Stimulated activated CD4-positive, alpha-beta T cell treated with anti-CD3 and anti-CD28 coated beads, Interleukin-15, amount 100 ng/mL, for 48 hours (primary cell): ENCODE data around the gene PLEK2.

Source experiments
- DNase-seq, 2 donors: peaks; one replicate each; pipeline ENCODE4 v3.0.0-alpha.2; 2020; ENCODE audit warnings: low read depth in 2 of 2

PLEK2 gene

DNA sequence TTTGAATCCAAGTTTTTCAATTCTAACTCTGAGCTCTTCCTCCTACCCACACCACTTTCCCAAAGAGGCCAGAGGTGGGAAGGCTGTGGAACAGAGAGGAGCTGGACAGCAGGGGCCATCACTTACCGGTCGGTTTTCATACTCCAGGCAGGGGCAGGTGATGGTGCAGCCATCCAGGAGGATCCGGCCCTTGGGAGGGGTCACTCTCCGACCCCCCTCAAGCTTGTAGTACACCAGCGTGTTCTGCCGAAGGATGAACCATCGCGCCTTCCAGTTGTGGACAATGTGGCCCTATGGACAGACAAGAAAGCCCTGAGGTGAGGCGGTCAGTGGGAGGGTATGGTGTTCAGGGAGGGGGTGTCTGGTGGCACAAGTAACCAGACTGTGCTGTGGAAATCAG lies 14.4 kb downstream of the PLEK2 start:
- no peak for DNase-seq

- no peak for DNase-seq
Observed at GRCh38 chr14:67396381-67396970, 15.5 kb downstream of the PLEK2 start.

DNA sequence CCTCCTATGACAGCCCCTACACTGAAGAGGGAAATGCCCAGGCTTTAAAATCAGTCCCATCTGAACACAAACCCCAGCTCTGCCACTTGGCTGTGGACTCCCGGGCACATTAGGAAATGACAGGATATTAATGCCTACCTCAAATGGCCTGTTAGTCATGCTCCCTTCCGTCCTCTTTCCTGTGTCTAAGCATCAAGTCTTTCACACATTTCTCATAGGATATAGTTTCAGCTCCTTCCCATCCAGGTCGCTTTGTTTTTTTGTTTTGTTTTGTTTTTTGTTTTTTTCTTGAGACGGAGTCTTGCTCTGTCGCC lies 16.1 kb downstream of the PLEK2 start:
- no peak for DNase-seq

- no peak for DNase-seq
Observed at GRCh38 chr14:67395086-67395875, 16.7 kb downstream of the PLEK2 start.

- DNase-seq = no peak
Observed at GRCh38 chr14:67393689-67394088, 18.3 kb downstream of the PLEK2 start.

- no peak for DNase-seq
Observed at GRCh38 chr14:67392800-67393199, 19.2 kb downstream of the PLEK2 start.

- no peak for DNase-seq
Observed at GRCh38 chr14:67392123-67392522, 19.8 kb downstream of the PLEK2 start.

DNA sequence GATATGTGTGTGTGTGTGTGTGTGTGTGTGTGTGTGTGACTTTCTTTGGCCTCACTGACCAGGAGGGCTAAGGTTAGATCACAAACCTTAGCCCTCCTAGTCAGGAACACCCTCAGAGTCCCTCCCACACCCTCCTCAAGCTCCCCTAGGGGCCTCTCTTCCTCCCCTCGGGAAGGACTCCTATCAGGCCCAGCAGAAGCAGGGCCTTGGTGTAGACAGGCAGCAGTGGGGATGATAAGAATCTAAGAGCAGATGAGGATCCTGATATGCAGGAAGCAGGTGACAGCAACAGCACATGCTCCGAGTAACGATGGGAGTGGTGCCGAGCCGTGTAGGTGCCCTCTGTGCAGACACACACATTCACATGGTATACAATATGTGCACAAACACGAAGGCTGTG lies 20.7 kb downstream of the PLEK2 start:
- DNase-seq = no peak

- no peak for DNase-seq
Observed at GRCh38 chr14:67389811-67390534, 22.0 kb downstream of the PLEK2 start.

DNA sequence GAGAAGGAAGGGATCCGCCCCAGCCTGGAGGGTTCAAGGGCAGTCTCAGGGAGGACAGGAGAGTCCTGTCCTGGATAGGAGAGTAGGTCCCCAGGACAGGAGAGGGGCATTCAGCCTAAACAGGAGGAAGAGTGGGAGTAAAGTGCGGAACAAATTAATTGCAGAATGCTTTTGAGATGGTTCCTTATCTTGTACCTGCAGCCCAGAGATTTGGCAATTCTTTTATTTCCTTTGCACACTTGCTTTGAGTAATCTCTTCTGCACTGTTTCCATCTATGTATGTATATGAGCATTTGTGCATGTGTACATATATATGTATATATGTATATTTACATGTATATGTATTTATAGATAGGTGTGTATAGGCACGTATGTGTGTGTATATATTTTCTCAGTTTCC lies 22.7 kb downstream of the PLEK2 start:
- DNase-seq = no peak

DNA sequence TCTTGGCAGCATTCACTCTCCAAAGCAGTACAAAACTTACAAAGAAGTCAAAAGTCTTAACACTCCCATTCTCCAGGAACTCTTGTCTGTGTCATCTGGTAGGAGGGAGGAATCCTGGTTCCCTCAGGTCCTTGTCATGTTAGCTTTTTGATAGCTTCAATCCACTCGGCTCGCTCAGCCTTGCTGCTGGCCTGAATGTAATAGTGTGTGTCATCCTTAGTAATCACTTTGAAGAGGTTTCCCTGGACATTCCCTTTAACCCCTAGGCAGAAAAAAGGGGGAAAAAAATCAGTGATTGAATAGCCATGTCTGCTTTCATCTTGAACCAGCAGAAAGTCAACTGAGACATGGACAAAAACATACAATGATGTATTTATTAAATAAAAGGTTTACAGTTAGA lies 24.8 kb downstream of the PLEK2 start:
- no peak for DNase-seq

DNA sequence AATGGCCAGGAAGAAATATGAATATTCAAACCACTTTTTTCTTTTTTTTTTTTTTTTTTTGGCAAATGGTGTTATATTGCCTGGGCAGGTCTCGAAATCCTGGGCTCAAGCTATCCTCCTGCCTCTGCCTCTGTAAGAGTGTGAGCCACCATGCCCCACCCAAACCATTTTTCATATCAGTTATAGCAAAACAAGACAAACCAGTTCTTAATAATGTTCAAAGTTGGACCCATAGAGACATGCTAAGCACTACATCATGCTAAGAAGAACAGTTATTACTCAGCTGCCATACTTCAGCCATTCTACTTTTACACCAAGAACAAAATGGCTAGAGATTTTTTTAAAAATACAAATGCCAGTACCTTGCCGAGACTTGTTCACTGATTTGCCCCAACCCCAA lies 26.3 kb downstream of the PLEK2 start:
- DNase-seq = no peak

DNA sequence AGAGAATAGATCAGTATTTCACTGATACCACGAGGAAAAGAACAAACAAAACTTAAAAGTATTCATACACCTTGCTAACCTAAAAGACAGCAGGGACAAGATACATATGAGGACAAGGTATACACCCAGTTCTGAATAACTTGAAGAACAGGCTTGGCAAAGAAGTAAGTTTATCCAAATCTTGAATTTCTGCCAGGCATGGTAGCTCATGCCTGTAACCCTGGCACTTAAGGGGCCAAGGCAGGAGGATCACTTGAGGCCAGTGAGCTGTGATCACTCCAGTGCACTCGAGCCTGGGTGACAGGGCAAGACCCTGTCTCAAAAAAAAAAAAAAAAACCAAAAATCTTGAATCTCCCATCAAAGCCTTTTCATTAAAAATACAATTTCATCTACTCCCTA lies 26.8 kb downstream of the PLEK2 start:
- no peak for DNase-seq

- DNase-seq = no peak
Observed at GRCh38 chr14:67377916-67378315, 34.0 kb downstream of the PLEK2 start.

DNA sequence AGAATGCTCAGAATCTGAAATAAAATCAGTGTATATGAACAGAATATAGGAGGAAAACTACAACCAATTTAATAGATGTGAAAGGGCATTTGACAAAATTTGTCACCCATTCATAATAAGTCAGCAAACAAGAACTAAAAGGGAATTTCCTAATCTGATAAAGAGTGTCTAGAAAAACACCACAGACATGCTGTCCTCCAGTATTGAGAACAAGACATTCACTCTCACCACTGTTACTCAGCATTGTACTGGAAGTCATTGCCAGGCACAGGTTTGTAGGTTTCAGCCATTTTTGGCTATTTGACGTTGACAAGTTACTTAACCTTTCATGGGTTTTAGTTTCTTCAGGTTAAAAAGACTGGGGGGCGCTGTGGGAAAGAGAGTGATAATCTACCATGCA lies 38.6 kb downstream of the PLEK2 start:
- no peak for DNase-seq

DNA sequence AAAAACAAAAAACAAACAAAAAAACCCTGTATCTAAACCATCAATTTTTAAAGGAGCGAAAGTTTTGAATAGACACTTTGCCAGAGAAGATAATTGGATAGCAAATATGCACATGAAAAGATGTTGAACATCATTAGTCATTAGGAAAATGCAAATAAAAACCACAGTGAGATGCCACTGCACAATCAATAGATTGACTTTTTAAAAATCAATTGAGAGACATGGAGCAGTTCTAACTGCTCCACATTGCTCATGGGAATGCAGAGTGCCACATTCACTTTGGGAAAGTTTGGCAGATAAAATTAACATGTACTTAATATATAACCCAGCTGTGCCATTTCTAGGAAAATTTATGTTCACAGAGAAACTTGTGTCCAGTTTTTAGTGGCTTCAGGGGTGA lies 39.1 kb downstream of the PLEK2 start:
- DNase-seq = no peak

GRCh38 chr14:67371247-67372148 lies 40.5 kb downstream of the PLEK2 start:
- no peak for DNase-seq

- DNase-seq = no peak
Observed at GRCh38 chr14:67370830-67371229, 41.1 kb downstream of the PLEK2 start.

DNA sequence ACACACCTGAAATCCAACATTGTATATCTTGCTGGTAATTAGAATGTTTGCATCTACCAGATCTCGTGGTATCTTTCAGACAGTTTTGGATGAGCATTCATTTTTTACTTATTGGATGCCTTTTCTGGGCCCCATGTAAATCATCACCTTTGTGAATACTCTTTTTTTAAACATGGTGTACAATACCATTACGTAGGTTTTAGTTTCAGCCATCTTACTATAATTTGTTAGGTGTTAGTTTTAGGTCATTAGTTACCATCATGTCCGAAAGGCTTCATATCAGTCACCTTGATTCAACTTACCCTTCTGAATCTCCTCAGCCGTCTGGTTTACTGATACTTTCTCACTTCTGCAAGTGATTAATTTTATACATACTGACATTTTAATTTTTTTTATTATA lies 46.5 kb downstream of the PLEK2 start:
- no peak for DNase-seq

- DNase-seq = no peak
Observed at GRCh38 chr14:67360470-67361206, 51.3 kb downstream of the PLEK2 start.

DNA sequence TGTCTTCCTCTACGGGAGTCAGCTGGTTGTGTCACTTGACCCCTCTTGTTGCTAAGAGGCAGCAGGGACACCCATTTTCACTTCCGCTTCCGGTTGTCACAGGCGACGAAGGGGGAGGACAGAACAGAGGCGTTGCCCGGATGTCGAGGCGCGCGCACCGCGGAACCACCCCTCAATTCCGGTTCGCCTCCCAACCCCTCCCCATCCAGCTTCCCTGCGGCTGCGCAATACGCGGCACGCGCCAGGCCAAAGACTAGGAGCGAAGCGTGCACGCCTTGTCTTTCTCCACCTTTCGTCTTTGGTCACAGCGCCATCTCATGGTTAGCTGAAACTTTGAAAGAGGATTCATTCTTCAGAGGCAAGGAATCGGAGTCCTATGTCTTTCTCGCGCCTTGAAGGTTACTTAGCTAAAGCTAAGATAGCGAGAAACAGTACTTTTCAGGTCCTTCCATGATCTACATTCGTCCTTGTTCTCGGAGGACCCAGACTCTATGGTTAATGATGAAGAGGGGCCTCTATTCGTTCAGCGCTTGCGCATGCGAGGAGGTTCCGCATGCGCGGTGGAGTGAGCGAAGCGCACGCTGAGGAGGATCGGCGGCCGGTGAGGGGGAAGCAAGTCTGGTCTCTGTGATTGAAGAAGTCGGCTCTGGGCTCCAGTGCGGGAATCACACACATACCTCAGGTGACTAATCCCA lies 52.0 kb downstream of the PLEK2 start, which contains the start of the genes ATP6V1D and EIF2S1:
Gene ATP6V1D (minus strand): TSS at position 30 of the 695 bp plus-strand sequence. CDS start 106 bp downstream, outside the sequence.
Gene EIF2S1 (plus strand): TSS at position 554 of the 695 bp plus-strand sequence. CDS start 4,440 bp downstream, outside the sequence.
- DNase-seq = peak; percentile 98 to 99
